Pulmonary artery endothelial cell (primary cell): Measurements from ENCODE around the gene OTUB1. TPM values are rescaled to one million over a fixed set of nuclear protein-coding genes. Genes with fewer than 3 reads are reported as not detected.

Source experiments
- DNase-seq: peaks from one replicate; pipeline ENCODE4 v3.0.0-alpha.2; 2011; ENCODE audit warnings: low read depth, low spot score
- total RNA-seq: library from RNA; depleted of rRNA; stranded (reverse); fragments of >200 nt; gene quantifications from 2 replicates; pipeline ENCODE4 v1.2.3, GENCODE V29; 2014

OTUB1 gene
- total RNA-seq, 1 donor from 2014 or later, result 71.6 TPM

GRCh38 chr11:63974259-63975143, 11.7 kb upstream of the OTUB1 start, which contains the start of gene COX8A:
COX8A (plus strand) TSS chr11:63974620; CDS start chr11:63974681, 61 bp downstream.
- peak; percentile 99 for DNase-seq

GRCh38 chr11:63978551-63979239, 7.5 kb upstream of the OTUB1 start:
- no peak for DNase-seq

GRCh38 chr11:63979426-63979825, 6.8 kb upstream of the OTUB1 start:
- no peak for DNase-seq

- no peak for DNase-seq
These were observed 454 bp upstream of the OTUB1 start for GRCh38 chr11:63985812-63986155.

GRCh38 chr11:63986932-63987513, 785 bp downstream of the OTUB1 start:
- no peak for DNase-seq

- no peak for DNase-seq
These were observed 5.3 kb downstream of the OTUB1 start for GRCh38 chr11:63991558-63991957.

GRCh38 chr11:63993100-63993499, 6.9 kb downstream of the OTUB1 start:
- DNase-seq, result no peak

GRCh38 chr11:63993993-63994392, 7.8 kb downstream of the OTUB1 start:
- DNase-seq, result no peak

GRCh38 chr11:63996512-63996911, 10.3 kb downstream of the OTUB1 start:
- DNase-seq, result no peak

GRCh38 chr11:63997104-63997700, 11.0 kb downstream of the OTUB1 start:
- DNase-seq, result no peak

- DNase-seq, result no peak
These were observed 11.6 kb downstream of the OTUB1 start for GRCh38 chr11:63997801-63998337.

GRCh38 chr11:63998558-63999348, 12.5 kb downstream of the OTUB1 start:
- no peak for DNase-seq

GRCh38 chr11:63999349-64000025, 13.2 kb downstream of the OTUB1 start:
- DNase-seq, result no peak

- peak; percentile 22 for DNase-seq
These were observed 13.9 kb downstream of the OTUB1 start for GRCh38 chr11:64000026-64000739.

- no peak for DNase-seq
These were observed 14.7 kb downstream of the OTUB1 start for GRCh38 chr11:64000740-64001483.

- peak; percentile 7 for DNase-seq
These were observed 15.5 kb downstream of the OTUB1 start for GRCh38 chr11:64001484-64002420.

GRCh38 chr11:64003807-64004589, 17.8 kb downstream of the OTUB1 start:
- no peak for DNase-seq
